ENCODE results near the gene GBX1.

- no peak for TF ChIP-seq NFYB (CRISPR knock-in tag; conservative IDR thresholded peaks at IDR 0.05; ENCODE audit: low read depth)
- no peak for TF ChIP-seq CTCF (IDR thresholded peaks at IDR 0.05)
- TF ChIP-seq, protein P1, sequence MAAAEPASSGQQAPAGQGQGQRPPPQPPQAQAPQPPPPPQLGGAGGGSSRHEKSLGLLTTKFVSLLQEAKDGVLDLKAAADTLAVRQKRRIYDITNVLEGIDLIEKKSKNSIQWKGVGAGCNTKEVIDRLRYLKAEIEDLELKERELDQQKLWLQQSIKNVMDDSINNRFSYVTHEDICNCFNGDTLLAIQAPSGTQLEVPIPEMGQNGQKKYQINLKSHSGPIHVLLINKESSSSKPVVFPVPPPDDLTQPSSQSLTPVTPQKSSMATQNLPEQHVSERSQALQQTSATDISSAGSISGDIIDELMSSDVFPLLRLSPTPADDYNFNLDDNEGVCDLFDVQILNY (CRISPR knock-in tag; IDR thresholded peaks at IDR 0.05), result no peak
Measured at GRCh38 chr7:151102991-151103390, 64.5 kb downstream of the GBX1 start.
